CD4-positive, alpha-beta T cell treated with Interleukin-21 for 1 hour (primary cell): ENCODE measurements around the gene RPAP3.
A peak's percentile ranks its signal among the peaks of the same experiment; 100 is the strongest.

Experiments
- DNase-seq: peaks from one replicate; pipeline ENCODE4 v3.0.0-alpha.2; 2020

Gene RPAP3

DNA sequence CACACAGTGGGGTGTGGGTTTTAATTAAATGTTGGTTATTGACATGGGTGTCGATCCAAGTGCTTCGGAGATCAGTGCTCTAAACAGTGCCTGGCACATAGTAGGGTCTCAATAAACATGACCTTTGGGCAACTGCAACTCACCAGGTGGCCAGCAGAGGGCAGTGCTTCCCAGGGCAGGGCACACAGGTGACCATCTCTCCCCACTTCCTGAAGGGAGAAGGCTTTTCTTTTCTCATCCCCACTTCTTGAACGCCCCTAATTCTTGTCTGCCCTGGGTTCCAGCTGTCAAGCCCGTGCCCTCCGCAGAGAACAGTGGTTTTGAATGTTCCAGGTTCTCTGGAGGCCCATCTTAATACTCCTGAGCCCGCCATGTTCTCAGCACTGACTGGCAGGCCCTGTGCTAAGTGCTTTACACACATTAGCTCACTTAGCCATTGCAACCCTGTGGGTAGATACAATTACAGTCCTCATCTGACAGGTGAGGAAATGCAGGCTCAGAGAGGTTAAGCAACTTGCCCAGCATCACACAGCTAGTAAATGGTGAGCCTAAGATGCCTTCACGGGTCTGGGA is 36.5 kb upstream of the RPAP3 start:
- DNase-seq: peak; percentile 76

DNA sequence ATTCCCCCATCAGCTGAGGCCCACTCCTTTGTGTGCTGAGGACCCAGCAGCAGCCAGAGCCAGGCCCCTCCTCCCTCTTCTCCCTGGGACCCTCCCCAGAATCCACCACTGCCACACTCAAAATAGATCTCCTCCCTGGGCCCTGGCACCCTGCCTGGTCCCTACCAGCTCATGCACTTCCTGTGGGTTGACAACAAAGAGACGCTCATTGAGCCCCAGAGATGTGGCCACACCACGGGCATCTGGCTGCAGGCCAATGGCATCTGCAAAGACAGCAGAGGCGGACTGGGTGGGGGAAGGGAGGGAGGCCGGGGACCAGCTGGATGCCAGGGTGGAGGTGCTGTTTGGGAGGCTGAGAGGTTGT is 35.5 kb upstream of the RPAP3 start:
- DNase-seq: peak; percentile 82

DNA sequence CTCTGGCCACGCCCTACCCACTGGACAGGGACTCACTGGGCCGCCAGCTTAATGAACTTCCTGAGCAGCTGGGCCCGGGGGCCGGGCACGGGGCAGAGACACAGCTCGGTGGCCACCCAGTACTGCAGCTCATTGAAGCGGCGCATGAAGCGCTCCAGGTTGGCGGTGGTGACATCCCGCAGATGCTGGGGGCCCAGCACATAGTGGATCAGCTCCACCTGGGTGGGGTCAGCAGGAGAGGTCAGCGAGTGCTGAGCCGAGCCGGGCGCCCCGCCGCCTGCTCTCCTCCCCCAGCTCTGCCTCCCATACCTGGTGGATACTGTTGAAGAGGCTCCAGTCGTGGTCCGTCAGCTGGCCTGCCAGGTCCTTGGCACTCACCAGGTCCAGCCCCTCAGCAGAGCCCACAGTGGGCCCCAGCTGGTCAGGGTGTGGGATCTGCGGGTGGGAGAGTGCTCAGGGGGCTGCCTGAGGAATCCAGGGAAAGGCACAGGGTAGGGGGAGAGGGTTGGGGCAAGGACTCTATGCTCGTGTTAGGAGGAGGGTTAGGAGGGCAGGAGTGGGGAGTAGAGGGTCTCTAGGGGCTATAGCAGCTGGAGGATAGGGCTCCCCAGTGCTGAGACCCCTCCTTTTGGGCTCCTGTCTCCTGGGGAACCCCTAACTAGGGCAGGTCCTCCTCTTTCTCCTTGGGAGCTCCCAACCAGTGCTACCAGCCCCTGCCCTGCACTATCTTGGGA is 34.9 kb upstream of the RPAP3 start:
- DNase-seq: no peak

- no peak for DNase-seq
These were observed 34.1 kb upstream of the RPAP3 start for GRCh38 chr12:47739979-47740378.

DNA sequence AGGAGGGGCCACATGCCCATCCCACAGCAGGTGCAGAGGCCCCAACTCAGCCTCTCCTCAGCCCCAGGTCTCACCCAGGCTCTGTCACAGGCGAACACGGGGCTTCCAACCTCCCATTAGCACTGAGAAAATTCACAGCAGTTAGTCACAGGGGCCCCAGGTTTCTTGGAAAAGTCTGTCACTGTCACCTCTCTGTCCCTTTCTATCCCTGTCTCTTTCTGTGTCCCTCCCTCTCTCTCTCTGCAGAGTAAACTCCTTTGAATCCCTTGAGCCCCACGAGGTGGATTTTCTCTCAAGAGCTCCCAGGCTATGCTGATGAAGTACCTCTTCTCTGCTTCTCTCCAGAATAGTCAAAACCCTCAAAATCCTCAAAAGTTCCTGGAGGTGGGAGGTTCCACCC is 33.5 kb upstream of the RPAP3 start:
- DNase-seq: no peak

DNA sequence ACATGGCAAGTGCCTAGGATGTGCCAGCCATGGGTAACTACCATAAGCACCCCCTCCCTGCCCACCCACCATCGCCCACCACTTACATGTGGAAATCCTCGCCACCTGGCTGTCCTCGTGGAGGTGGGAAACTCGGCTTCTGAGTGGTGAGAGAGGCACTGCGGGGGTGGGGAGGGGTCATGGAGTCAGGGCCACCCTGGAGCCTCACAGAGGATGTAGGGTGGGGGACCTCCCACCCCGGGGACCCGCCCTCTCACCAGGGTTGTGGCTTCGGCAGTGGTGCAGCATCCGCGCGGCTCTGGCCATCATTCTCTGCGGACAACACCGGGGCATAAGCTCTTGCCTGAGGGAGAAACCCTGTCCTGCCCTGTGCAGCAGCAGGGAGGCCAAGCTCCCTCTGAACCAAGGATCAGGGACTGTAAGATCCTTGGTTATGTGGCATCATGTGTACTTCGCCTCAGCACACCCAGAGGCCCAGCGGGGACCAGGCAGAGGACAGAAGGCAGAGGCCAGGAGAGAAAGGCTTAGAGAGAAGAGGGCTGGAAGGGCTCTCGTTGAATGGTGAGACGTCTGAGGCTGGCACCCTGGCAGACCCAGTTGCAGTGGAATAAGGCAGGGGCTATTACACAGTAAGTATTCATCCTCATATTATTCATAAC is 32.2 kb upstream of the RPAP3 start:
- DNase-seq: no peak

- no peak for DNase-seq
These were observed 31.2 kb upstream of the RPAP3 start for GRCh38 chr12:47736877-47737676.

DNA sequence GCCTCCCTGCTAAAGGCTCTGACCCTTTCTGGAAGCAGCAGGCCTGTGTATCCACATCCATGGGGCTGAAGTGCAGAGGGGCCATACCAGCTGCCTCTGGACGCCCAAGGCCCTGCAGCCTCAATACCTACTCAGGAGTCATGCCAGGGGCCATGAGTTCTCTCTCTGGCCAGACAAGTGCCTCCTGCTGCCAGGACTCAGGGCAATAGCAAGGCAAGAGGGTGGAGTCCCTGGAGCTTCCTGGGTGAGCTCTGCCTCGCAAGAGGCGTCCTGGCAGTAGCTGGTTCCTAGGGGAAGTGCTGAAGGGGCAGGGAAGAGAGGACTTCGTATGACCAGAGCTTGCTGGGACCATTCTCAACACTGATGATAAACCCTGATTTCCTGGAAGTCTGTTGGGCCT is 30.4 kb upstream of the RPAP3 start:
- no peak for DNase-seq

GRCh38 chr12:47735649-47736048 is 29.8 kb upstream of the RPAP3 start:
- no peak for DNase-seq

GRCh38 chr12:47734725-47735480 is 29.1 kb upstream of the RPAP3 start:
- no peak for DNase-seq

- DNase-seq: no peak
These were observed 27.3 kb upstream of the RPAP3 start for GRCh38 chr12:47733142-47733541.

- no peak for DNase-seq
These were observed 26.7 kb upstream of the RPAP3 start for GRCh38 chr12:47732504-47732903.

DNA sequence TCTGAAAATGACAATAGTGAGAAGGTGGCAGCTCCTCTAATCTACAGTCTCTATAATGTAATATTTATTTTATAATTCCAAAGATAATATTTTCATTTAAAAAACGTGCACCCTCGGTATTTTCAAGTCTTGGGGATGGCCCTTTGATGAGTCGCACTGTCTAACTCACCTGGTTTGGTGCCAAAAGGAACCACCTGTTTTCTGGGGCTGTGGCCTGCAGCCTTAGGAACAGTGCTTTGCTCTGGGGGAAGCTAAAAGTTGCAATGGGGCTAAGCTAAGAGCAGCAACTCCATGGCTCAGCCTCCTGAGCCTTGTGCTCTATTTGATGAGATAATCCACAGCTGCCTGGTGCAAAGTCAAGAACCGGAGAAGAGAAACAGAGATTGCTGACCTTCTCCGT is 25.9 kb upstream of the RPAP3 start:
- no peak for DNase-seq

GRCh38 chr12:47730341-47730744 is 24.5 kb upstream of the RPAP3 start:
- DNase-seq: no peak

GRCh38 chr12:47729233-47729632 is 23.4 kb upstream of the RPAP3 start:
- DNase-seq: no peak

- DNase-seq: no peak
These were observed 20.1 kb upstream of the RPAP3 start for GRCh38 chr12:47725893-47726292.

GRCh38 chr12:47725091-47725772 is 19.4 kb upstream of the RPAP3 start, which contains the start of gene ENDOU:
Gene ENDOU (minus strand): TSS chr12:47725490. CDS start chr12:47725413, 77 bp downstream.
- no peak for DNase-seq

DNA sequence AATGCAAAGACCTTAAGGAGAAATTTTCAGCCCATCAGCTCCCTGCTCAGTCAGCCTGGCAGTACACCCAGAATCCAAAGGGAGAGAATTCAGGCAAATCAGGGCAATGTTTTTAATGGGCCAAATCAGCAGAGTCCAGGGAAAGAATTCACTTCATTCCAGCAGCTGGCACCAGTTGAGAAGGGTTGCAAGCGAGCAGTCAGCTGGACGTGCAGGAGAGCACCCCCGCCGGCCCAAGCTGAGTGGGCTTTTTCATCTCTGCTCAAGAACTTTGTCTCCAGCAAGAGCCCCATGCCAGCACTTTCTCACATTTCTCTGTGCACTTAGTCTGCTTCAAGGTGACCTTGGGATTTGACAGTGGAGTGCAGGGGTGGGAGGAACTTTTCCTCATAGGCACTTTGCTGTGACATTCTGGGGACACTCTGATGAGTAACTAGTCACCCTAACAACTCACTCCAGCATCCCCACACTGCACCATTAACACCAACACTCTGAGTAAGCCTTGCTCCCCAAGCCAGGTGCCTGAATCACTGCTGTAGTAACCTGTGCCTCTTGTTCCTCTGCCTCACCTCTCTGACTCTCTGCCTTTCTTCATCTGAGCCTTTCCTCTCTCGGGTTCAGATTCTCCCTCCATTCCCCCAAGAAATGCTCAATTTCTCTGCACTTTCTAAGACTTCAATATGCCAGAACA is 17.3 kb upstream of the RPAP3 start:
- no peak for DNase-seq

- DNase-seq: no peak
These were observed 16.5 kb upstream of the RPAP3 start for GRCh38 chr12:47722136-47722834.

GRCh38 chr12:47721431-47721973 is 15.7 kb upstream of the RPAP3 start:
- peak; percentile 40 for DNase-seq

- no peak for DNase-seq
These were observed 12.7 kb upstream of the RPAP3 start for GRCh38 chr12:47718531-47718930.
